ENCODE data around the gene ABHD5. TPM values are rescaled to one million over a fixed set of nuclear protein-coding genes. Genes with fewer than 3 reads are reported as not detected.

The ABHD5 gene
- total and polyA plus RNA-seq, 10 of the 15 experiments (the other 5 are each of a cell fraction or from before 2014, with no cell fraction given) = 5.5 to 24.4 (median 9.5) TPM

DNA sequence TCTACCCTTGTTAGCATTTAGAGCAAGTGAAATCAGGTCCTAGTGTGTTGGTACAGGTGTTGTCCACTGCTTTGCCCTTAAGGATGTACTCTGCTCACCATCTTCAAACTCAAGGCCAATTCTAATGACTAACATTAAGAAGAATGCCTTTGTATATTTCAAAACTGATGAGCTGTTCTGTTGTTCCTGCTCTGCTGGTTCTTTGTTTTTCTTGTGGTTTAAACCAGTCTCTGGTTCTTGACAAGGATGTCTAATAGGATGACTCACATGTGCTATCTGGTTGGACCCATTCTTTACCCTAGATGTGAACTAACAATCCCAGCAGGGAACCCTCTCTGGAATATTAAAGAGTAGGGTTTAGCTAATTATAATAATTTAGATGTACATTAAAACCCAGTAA lies 17.3 kb downstream of the ABHD5 start (continued):
- TF ChIP-seq, protein P1, sequence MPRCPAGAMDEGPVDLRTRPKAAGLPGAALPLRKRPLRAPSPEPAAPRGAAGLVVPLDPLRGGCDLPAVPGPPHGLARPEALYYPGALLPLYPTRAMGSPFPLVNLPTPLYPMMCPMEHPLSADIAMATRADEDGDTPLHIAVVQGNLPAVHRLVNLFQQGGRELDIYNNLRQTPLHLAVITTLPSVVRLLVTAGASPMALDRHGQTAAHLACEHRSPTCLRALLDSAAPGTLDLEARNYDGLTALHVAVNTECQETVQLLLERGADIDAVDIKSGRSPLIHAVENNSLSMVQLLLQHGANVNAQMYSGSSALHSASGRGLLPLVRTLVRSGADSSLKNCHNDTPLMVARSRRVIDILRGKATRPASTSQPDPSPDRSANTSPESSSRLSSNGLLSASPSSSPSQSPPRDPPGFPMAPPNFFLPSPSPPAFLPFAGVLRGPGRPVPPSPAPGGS (IDR thresholded peaks at IDR 0.05; ENCODE audit: borderline replicate concordance, insufficient read depth, low read depth, low read length, poor library complexity, severe bottlenecking) = no peak
- TF ChIP-seq SMAD5 (IDR thresholded peaks at IDR 0.05; ENCODE audit: low read depth) = no peak

DNA sequence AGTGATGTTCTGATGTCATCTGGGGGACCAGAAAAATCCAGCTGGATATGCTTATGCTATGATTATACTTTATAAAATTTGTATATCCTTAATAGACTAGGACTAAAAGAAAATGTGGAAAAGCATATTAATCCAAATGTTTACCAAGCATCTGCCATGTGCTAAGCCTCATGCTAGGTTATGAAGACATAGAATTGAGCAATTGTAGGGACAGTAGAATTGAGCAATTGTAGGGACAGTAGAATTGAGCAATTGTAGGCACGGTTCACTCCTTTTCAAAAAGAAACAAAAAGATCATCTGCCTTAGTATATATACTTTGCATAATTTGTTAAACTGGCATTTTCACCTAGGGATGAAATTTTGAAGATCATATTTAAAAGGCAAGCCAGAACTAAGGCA lies 18.3 kb downstream of the ABHD5 start:
- ATAC-seq (no peak), FAIRE-seq (no peak), DNase-seq (ENCODE audit: low read depth, low spot score) (no peak)
- ChIA-PET CTCF (no interaction called here), SMC1A (ENCODE audit: uncharacterized antibody, unreplicated experiment) (no interaction called here), RAD21 (ENCODE audit: unreplicated experiment) (no interaction called here), POLR2A (no interaction called here)
- Histone ChIP-seq H2AFZ (ENCODE audit: control insufficient read depth, low read depth, low read length) (no peak overlapping the region), H3K27ac (ENCODE audit: control insufficient read depth, insufficient read depth) (no peak overlapping the region), H3K4me2 (ENCODE audit: control insufficient read depth, insufficient read depth) (no peak overlapping the region), H3K9me3 (replicated peaks; ENCODE audit: control insufficient read depth, insufficient read depth, low read length) (no peaks in the 10 kb centered on the region), H3K27me3 (replicated peaks in 1 of 2; ENCODE audit: control insufficient read depth in 2 of 2, insufficient read depth in 2 of 2, low read length in 1 of 2) (no peaks in the 10 kb centered on the region), H3K4me1 (ENCODE audit: control insufficient read depth, insufficient read depth, low read length) (no peaks in the 10 kb centered on the region), H4K20me1 (ENCODE audit: control insufficient read depth, insufficient read depth) (no peaks in the 10 kb centered on the region), H3K4me3 (no peak overlapping the region), H3K36me3 (ENCODE audit: control insufficient read depth in 2 of 2, insufficient read depth in 2 of 2, low read length in 1 of 2) (peaks cover 0 to 2% of the 10 kb centered on the region in 2 experiments; a peak in 2 of 4 replicates), H3K79me2 (ENCODE audit: control insufficient read depth, insufficient read depth, low read length) (no peaks in the 10 kb centered on the region), H3K9ac (ENCODE audit: control insufficient read depth, insufficient read depth, low read length) (no peak overlapping the region)
- in situ Hi-C loops (cut with MboI) (no loop called here), intact Hi-C loops (cut with micrococcal nuclease; ENCODE audit: unreplicated experiment) (no loop called here)
- BruUV-seq (replicated peaks) = no TSS peak
- 95% methylated on average over 1 of the region's 1 CpG for WGBS (ENCODE audit: insufficient coverage, insufficient replicate concordance, low lambda C conversion rate, missing lambda C conversion rate)
- no peak for TF ChIP-seq CEBPB (IDR thresholded peaks at IDR 0.05; ENCODE audit: borderline replicate concordance in 1 of 2, low read depth in 2 of 2, low read length in 2 of 2)
- TF ChIP-seq MEF2B (IDR thresholded peaks at IDR 0.05; ENCODE audit: partially characterized antibody, poor library complexity, severe bottlenecking) = no peak
- TF ChIP-seq GATAD2B (conservative IDR thresholded peaks at IDR 0.05; ENCODE audit: low read depth) = no peak
- TF ChIP-seq, protein P2, sequence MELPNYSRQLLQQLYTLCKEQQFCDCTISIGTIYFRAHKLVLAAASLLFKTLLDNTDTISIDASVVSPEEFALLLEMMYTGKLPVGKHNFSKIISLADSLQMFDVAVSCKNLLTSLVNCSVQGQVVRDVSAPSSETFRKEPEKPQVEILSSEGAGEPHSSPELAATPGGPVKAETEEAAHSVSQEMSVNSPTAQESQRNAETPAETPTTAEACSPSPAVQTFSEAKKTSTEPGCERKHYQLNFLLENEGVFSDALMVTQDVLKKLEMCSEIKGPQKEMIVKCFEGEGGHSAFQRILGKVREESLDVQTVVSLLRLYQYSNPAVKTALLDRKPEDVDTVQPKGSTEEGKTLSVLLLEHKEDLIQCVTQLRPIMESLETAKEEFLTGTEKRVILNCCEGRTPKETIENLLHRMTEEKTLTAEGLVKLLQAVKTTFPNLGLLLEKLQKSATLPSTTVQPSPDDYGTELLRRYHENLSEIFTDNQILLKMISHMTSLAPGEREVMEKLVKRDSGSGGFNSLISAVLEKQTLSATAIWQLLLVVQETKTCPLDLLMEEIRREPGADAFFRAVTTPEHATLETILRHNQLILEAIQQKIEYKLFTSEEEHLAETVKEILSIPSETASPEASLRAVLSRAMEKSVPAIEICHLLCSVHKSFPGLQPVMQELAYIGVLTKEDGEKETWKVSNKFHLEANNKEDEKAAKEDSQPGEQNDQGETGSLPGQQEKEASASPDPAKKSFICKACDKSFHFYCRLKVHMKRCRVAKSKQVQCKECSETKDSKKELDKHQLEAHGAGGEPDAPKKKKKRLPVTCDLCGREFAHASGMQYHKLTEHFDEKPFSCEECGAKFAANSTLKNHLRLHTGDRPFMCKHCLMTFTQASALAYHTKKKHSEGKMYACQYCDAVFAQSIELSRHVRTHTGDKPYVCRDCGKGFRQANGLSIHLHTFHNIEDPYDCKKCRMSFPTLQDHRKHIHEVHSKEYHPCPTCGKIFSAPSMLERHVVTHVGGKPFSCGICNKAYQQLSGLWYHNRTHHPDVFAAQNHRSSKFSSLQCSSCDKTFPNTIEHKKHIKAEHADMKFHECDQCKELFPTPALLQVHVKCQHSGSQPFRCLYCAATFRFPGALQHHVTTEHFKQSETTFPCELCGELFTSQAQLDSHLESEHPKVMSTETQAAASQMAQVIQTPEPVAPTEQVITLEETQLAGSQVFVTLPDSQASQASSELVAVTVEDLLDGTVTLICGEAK (IDR thresholded peaks at IDR 0.05; ENCODE audit: borderline replicate concordance) = no peak
- TF ChIP-seq RB1 (IDR thresholded peaks at IDR 0.05; ENCODE audit: borderline replicate concordance) = no peak
- TF ChIP-seq, protein P3, sequence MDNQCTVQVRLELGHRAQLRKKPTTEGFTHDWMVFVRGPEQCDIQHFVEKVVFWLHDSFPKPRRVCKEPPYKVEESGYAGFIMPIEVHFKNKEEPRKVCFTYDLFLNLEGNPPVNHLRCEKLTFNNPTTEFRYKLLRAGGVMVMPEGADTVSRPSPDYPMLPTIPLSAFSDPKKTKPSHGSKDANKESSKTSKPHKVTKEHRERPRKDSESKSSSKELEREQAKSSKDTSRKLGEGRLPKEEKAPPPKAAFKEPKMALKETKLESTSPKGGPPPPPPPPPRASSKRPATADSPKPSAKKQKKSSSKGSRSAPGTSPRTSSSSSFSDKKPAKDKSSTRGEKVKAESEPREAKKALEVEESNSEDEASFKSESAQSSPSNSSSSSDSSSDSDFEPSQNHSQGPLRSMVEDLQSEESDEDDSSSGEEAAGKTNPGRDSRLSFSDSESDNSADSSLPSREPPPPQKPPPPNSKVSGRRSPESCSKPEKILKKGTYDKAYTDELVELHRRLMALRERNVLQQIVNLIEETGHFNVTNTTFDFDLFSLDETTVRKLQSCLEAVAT (IDR thresholded peaks at IDR 0.05) = no peak
- no peak for TF ChIP-seq EP300 (IDR thresholded peaks at IDR 0.05; ENCODE audit: borderline replicate concordance in 1 of 2, control insufficient read depth in 1 of 2, low read depth in 2 of 2, low read length in 2 of 2)
- no peak for TF ChIP-seq CBX3 (IDR thresholded peaks at IDR 0.05; ENCODE audit: borderline replicate concordance, low read depth)
- no peak for TF ChIP-seq POLR2AphosphoS2 (IDR thresholded peaks at IDR 0.05; ENCODE audit: low read depth, low read length)
- TF ChIP-seq, protein P4, sequence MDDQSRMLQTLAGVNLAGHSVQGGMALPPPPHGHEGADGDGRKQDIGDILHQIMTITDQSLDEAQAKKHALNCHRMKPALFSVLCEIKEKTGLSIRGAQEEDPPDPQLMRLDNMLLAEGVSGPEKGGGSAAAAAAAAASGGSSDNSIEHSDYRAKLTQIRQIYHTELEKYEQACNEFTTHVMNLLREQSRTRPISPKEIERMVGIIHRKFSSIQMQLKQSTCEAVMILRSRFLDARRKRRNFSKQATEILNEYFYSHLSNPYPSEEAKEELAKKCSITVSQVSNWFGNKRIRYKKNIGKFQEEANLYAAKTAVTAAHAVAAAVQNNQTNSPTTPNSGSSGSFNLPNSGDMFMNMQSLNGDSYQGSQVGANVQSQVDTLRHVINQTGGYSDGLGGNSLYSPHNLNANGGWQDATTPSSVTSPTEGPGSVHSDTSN (IDR thresholded peaks at IDR 0.05; ENCODE audit: insufficient replicate concordance, low read depth, low read length) = no peak

Data from GM12878 (cell line).